GM12892 (cell line): ENCODE data around the gene SNAP47.

Source experiments
- POLR2A ChIP-seq: IDR thresholded peaks from 2 replicates; pipeline ENCODE4 v1.6.1; 2011; ENCODE audit warnings: low read depth, low read length, control low read depth
- POLR2AphosphoS5 ChIP-seq: IDR thresholded peaks from 2 replicates; pipeline ENCODE4 v1.6.1; 2011; ENCODE audit warnings: low read depth, low read length, control low read depth
- TAF1 ChIP-seq: IDR thresholded peaks from 2 replicates; pipeline ENCODE4 v1.6.1; 2011; ENCODE audit warnings: low read depth, mild to moderate bottlenecking, control low read depth, low read length, borderline replicate concordance

GRCh38 chr1:227748496-227749182, 13.4 kb downstream of the SNAP47 start:
- TF ChIP-seq TAF1, result no peak
- TF ChIP-seq POLR2A, result no peak
- TF ChIP-seq POLR2AphosphoS5, result no peak
